Medulla oblongata (tissue), 1 donor: ENCODE data around the gene HMGB4.

Source experiments
- DNase-seq: peaks from one replicate; pipeline ENCODE4 v3.0.0-alpha.2; 2015; ENCODE audit errors: extremely low spot score

Gene HMGB4

GRCh38 chr1:33848205-33848937, 15.5 kb upstream of the HMGB4 start:
- DNase-seq = no peak

GRCh38 chr1:33849211-33849610, 14.7 kb upstream of the HMGB4 start:
- no peak for DNase-seq

- no peak for DNase-seq
These were observed 13.4 kb upstream of the HMGB4 start for GRCh38 chr1:33850481-33850880.

GRCh38 chr1:33852711-33853110, 11.2 kb upstream of the HMGB4 start:
- no peak for DNase-seq

GRCh38 chr1:33853431-33853830, 10.4 kb upstream of the HMGB4 start:
- no peak for DNase-seq

- no peak for DNase-seq
These were observed 9.8 kb upstream of the HMGB4 start for GRCh38 chr1:33854091-33854490.

GRCh38 chr1:33860671-33861070, 3.2 kb upstream of the HMGB4 start:
- no peak for DNase-seq

GRCh38 chr1:33864460-33865389, 846 bp downstream of the HMGB4 start:
- DNase-seq = no peak

- peak; percentile 22 for DNase-seq
These were observed 2.4 kb downstream of the HMGB4 start for GRCh38 chr1:33866281-33866680.

GRCh38 chr1:33867684-33868083, 3.8 kb downstream of the HMGB4 start:
- DNase-seq = no peak

GRCh38 chr1:33872275-33872674, 8.4 kb downstream of the HMGB4 start:
- DNase-seq = no peak

GRCh38 chr1:33872683-33873082, 8.8 kb downstream of the HMGB4 start:
- peak; percentile 31 for DNase-seq

GRCh38 chr1:33874636-33875035, 10.8 kb downstream of the HMGB4 start:
- DNase-seq = no peak

GRCh38 chr1:33875862-33876261, 12.0 kb downstream of the HMGB4 start:
- peak; percentile 29 for DNase-seq

- DNase-seq = no peak
These were observed 13.2 kb downstream of the HMGB4 start for GRCh38 chr1:33876970-33877650.

GRCh38 chr1:33878392-33878791, 14.5 kb downstream of the HMGB4 start:
- no peak for DNase-seq

- no peak for DNase-seq
These were observed 16.4 kb downstream of the HMGB4 start for GRCh38 chr1:33880305-33880704.

- DNase-seq = peak; percentile 60
These were observed 22.6 kb downstream of the HMGB4 start for GRCh38 chr1:33886496-33886895.

- DNase-seq = no peak
These were observed 29.4 kb downstream of the HMGB4 start for GRCh38 chr1:33893147-33893830.

GRCh38 chr1:33895396-33895795, 31.5 kb downstream of the HMGB4 start:
- no peak for DNase-seq

GRCh38 chr1:33895976-33896375, 32.1 kb downstream of the HMGB4 start:
- DNase-seq = no peak
